Stimulated activated CD4-positive, alpha-beta T cell treated with anti-CD3 and anti-CD28 coated beads, Interleukin-4, amount 100 ng/mL, for 1 hour (primary cell): ENCODE measurements around the gene ANKRD33B.
"Not testable (repeated sequence)": the region's sequence is repeated elsewhere in the genome, so short reads cannot be mapped to it uniquely, and the experiment has no call there.

ENCODE experiments used
- DNase-seq: peaks from one replicate; pipeline ENCODE4 v3.0.0-alpha.2; 2020

Gene ANKRD33B

GRCh38 chr5:10538103-10538788, 25.6 kb upstream of the ANKRD33B start:
- DNase-seq, result no peak

GRCh38 chr5:10538789-10539686, 24.8 kb upstream of the ANKRD33B start:
- DNase-seq, result no peak

- no peak for DNase-seq
Measured at GRCh38 chr5:10539687-10539998, 24.2 kb upstream of the ANKRD33B start.

- DNase-seq, result no peak
Measured at GRCh38 chr5:10540036-10540544, 23.8 kb upstream of the ANKRD33B start.

GRCh38 chr5:10540951-10541646, 22.8 kb upstream of the ANKRD33B start:
- no peak for DNase-seq

- DNase-seq, result no peak
Measured at GRCh38 chr5:10542055-10542550, 21.8 kb upstream of the ANKRD33B start.

- no peak for DNase-seq
Measured at GRCh38 chr5:10543585-10544040, 20.3 kb upstream of the ANKRD33B start.

GRCh38 chr5:10545084-10545483, 18.8 kb upstream of the ANKRD33B start:
- DNase-seq, result no peak

- no peak for DNase-seq
Measured at GRCh38 chr5:10546186-10546585, 17.7 kb upstream of the ANKRD33B start.

GRCh38 chr5:10548418-10549122, 15.3 kb upstream of the ANKRD33B start:
- no peak for DNase-seq

- DNase-seq, result not testable (repeated sequence)
Measured at GRCh38 chr5:10549123-10549514, 14.8 kb upstream of the ANKRD33B start.

GRCh38 chr5:10550222-10550995, 13.5 kb upstream of the ANKRD33B start:
- DNase-seq, result no peak

GRCh38 chr5:10551782-10552138, 12.1 kb upstream of the ANKRD33B start:
- DNase-seq, result no peak

GRCh38 chr5:10552183-10553143, 11.4 kb upstream of the ANKRD33B start:
- no peak for DNase-seq

GRCh38 chr5:10553476-10553875, 10.4 kb upstream of the ANKRD33B start:
- DNase-seq, result no peak

- DNase-seq, result no peak
Measured at GRCh38 chr5:10555277-10555684, 8.6 kb upstream of the ANKRD33B start.

GRCh38 chr5:10556289-10556807, 7.5 kb upstream of the ANKRD33B start:
- no peak for DNase-seq

GRCh38 chr5:10556893-10557746, 6.8 kb upstream of the ANKRD33B start:
- DNase-seq, result no peak

GRCh38 chr5:10559151-10559550, 4.7 kb upstream of the ANKRD33B start:
- DNase-seq, result no peak
